OCI-LY7 (cell line): ENCODE results near the gene AP1M1. TPM values are rescaled to one million over a fixed set of nuclear protein-coding genes. Genes with fewer than 3 reads are reported as not detected.

Experiments used
- BruUV-seq: library from RNA; stranded (reverse); fragments of 400-500 nt; replicated peaks from 2 replicates; lab custom pipeline; 2021; lab: Mats Ljungman, UMichigan
- CTCF ChIA-PET: fragments of 300-600 bp; sonication (Branson Sonifier 250); formaldehyde crosslinking; loops from one replicate; lab custom pipeline; 2022; ENCODE audit warnings: antibody characterized with exemption; ENCODE audit not compliant: unreplicated experiment; lab: Charles Lee
- POLR2A ChIA-PET: fragments of 300-600 bp; sonication (Branson Sonifier 250); formaldehyde crosslinking; loops from one replicate; lab custom pipeline; 2022; ENCODE audit warnings: antibody characterized with exemption; lab: Charles Lee
- DNase-seq: peaks from one replicate; pipeline ENCODE4 v3.0.0-alpha.2; 2015; ENCODE audit warnings: low spot score
- H2AFZ ChIP-seq: fragments of 200-600 bp; sonication (generic), shearing (Covaris generic); 2 replicates; pipeline ENCODE4 v1.6.1; 2014; ENCODE audit warnings: mild to moderate bottlenecking, antibody characterized with exemption, low read length, moderate library complexity
- H3K27ac ChIP-seq: fragments of 200-600 bp; sonication (generic); 2 replicates; pipeline ENCODE4 v1.5.1; 2014; ENCODE audit warnings: mixed run types, low read depth, mild to moderate bottlenecking, moderate library complexity, low read length, inconsistent platforms; ENCODE audit not compliant: poor library complexity, severe bottlenecking
- H3K36me3 ChIP-seq: fragments of 200-600 bp; sonication (generic); 2 replicates; pipeline ENCODE4 v1.6.1; 2014; ENCODE audit warnings: mild to moderate bottlenecking, antibody characterized with exemption, low read length, moderate library complexity, mixed read lengths; ENCODE audit not compliant: insufficient read depth
- H3K4me1 ChIP-seq: fragments of 200-600 bp; sonication (generic); 2 replicates; pipeline ENCODE4 v1.5.1; 2014; ENCODE audit warnings: mild to moderate bottlenecking, low read length; ENCODE audit not compliant: insufficient read depth, poor library complexity, severe bottlenecking
- H3K4me2 ChIP-seq: fragments of 200-600 bp; sonication (generic); 2 replicates; pipeline ENCODE4 v1.6.1; 2014; ENCODE audit warnings: mild to moderate bottlenecking, low read length
- H3K4me3 ChIP-seq: fragments of 200-600 bp; sonication (generic); 2 replicates; pipeline ENCODE4 v1.5.1; 2014; ENCODE audit warnings: mild to moderate bottlenecking, low read depth, low read length; ENCODE audit not compliant: poor library complexity, severe bottlenecking
- H3K79me2 ChIP-seq: fragments of 200-600 bp; sonication (generic); 2 replicates; pipeline ENCODE4 v1.6.1; 2016; ENCODE audit warnings: low read depth, mild to moderate bottlenecking, low read length, moderate library complexity, mixed read lengths; ENCODE audit not compliant: insufficient read depth
- H3K9me2 ChIP-seq: fragments of 200-600 bp; sonication (generic); 2 replicates; pipeline ENCODE4 v1.6.1; 2016; ENCODE audit warnings: mild to moderate bottlenecking, low read length, mixed read lengths; ENCODE audit not compliant: insufficient read depth
- H3K9me3 ChIP-seq: fragments of 200-600 bp; sonication (generic); 2 replicates; pipeline ENCODE4 v1.6.1; 2014; ENCODE audit warnings: mild to moderate bottlenecking, mixed run types, low read length, mixed read lengths
- H4K20me1 ChIP-seq: fragments of 200-600 bp; sonication (generic); 2 replicates; pipeline ENCODE4 v1.6.1; 2014; ENCODE audit warnings: mild to moderate bottlenecking, antibody characterized with exemption, low read length, moderate library complexity, mixed read lengths; ENCODE audit not compliant: insufficient read depth
- EZH2phosphoT487 ChIP-seq: fragments of 200-600 bp; sonication (generic); IDR thresholded peaks from 2 replicates; pipeline ENCODE4 v1.6.1; 2018; ENCODE audit warnings: low read depth, borderline replicate concordance, mild to moderate bottlenecking, mixed run types, antibody characterized with exemption, low read length, moderate library complexity, mixed read lengths
- intact Hi-C: fragments of 100-400 bp; cut with micrococcal nuclease; formaldehyde crosslinking; loops from one replicate; pipeline ENCODE4 v1.10.0; 2022; ENCODE audit not compliant: unreplicated experiment
- total RNA-seq, 2 experiments: library from RNA; depleted of rRNA in 1 of 2; stranded (reverse); fragments of >200 nt in 1 of 2; shearing (Covaris generic) in 1 of 2; gene quantifications; 2 replicates each; pipeline ENCODE4 v1.2.3, GENCODE V29; 2014 to 2022
- TF ChIP-seq, protein P1 (sequence below): fragments of 200-600 bp; sonication (generic); conservative IDR thresholded peaks from 2 replicates; pipeline ENCODE4 v1.5.1; 2014; ENCODE audit warnings: mild to moderate bottlenecking, antibody characterized with exemption, low read length, moderate library complexity, mixed read lengths

AP1M1 gene
- total RNA-seq, 2 experiments from 2014 or later, result 92.9 to 94.6 TPM

DNA sequence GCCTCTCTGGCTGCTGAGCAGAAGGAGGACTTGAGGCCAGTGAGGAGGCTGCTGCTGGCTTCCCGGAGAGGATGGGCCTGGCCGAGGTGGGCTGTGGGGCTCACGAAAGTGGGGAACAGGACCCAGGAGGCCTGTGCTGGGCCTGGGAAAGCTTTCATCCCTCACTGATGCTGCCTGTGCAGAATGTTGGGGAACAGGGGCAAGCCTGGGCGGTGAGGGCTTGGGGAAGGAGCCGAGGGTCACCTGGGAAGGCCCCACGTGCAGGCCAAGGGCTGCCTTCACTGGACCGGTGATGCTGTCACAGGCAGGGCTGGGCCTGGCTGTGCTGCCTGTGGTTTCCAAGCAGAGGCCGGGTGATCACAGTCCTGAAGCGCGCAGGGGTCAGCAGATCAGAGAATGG is 9.4 kb downstream of the AP1M1 start:
- no peak for DNase-seq
- Histone ChIP-seq H3K4me2 (no peak overlapping the region), H3K79me2 (0 out of 2 replicates have a peak, but pooled peaks cover under 1% of the 10 kb centered on the region), H3K9me3 (no peaks in the 10 kb centered on the region), H2AFZ (no peak overlapping the region), H4K20me1 (no peaks in the 10 kb centered on the region), H3K27ac (no peak overlapping the region), H3K9me2 (no peaks in the 10 kb centered on the region), H3K36me3 (peaks cover 86% of the 10 kb centered on the region), H3K4me1 (no peaks in the 10 kb centered on the region), H3K4me3 (no peak overlapping the region)
- ChIA-PET CTCF (no interaction called here), POLR2A (no interaction called here)
- TF ChIP-seq EZH2phosphoT487, result no peak
- TF ChIP-seq, protein P1, sequence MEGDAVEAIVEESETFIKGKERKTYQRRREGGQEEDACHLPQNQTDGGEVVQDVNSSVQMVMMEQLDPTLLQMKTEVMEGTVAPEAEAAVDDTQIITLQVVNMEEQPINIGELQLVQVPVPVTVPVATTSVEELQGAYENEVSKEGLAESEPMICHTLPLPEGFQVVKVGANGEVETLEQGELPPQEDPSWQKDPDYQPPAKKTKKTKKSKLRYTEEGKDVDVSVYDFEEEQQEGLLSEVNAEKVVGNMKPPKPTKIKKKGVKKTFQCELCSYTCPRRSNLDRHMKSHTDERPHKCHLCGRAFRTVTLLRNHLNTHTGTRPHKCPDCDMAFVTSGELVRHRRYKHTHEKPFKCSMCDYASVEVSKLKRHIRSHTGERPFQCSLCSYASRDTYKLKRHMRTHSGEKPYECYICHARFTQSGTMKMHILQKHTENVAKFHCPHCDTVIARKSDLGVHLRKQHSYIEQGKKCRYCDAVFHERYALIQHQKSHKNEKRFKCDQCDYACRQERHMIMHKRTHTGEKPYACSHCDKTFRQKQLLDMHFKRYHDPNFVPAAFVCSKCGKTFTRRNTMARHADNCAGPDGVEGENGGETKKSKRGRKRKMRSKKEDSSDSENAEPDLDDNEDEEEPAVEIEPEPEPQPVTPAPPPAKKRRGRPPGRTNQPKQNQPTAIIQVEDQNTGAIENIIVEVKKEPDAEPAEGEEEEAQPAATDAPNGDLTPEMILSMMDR, result no peak
- intact Hi-C loops, result no loop called here
- no TSS peak for BruUV-seq

DNA sequence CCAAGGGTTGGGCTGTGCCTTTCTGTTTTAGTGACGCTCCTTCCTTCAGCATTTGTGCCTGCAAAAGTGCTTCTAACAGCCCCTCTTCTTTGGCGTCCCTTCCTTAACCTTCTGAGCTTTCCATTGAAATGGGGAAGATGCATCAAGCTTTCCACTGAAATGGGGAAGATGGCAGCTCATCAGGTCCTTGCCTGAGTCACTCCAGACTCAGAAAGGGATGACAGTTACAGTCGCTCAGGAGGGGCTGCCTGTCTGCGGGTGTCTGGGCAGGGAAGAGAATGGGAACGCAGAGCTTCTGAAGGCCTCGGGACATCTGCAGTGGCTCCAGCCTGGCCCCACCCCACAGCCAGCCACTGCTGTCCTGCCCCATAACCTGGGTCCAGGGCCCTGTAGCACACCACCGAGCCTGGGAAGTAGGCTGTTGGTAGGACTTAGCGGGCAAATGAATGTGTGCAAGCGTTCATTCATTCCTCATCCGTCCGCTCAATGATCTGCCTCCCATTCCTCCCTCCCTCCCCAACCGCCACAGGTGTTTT is 9.8 kb downstream of the AP1M1 start:
- no peak overlapping the region for H3K4me2 ChIP-seq
- H3K4me1 ChIP-seq, result no peaks in the 10 kb centered on the region
- BruUV-seq, result no TSS peak
- H4K20me1 ChIP-seq, result no peaks in the 10 kb centered on the region
- peaks cover 86% of the 10 kb centered on the region for H3K36me3 ChIP-seq
- POLR2A ChIA-PET, result no interaction called here
- CTCF ChIA-PET, result no interaction called here
- no peaks in the 10 kb centered on the region for H3K9me2 ChIP-seq
- no peak for DNase-seq
- intact Hi-C loops, result no loop called here
- H3K9me3 ChIP-seq, result no peaks in the 10 kb centered on the region
- no peak for TF ChIP-seq EZH2phosphoT487
- TF ChIP-seq, protein P1, result no peak
- H3K4me3 ChIP-seq, result no peak overlapping the region
- H3K27ac ChIP-seq, result no peak overlapping the region
- peaks cover 5% of the 10 kb centered on the region; the same call in 1 of the 2 replicates for H3K79me2 ChIP-seq
- H2AFZ ChIP-seq, result no peak overlapping the region

GRCh38 chr19:16208064-16208759 is 10.5 kb downstream of the AP1M1 start:
- BruUV-seq, result no TSS peak
- POLR2A ChIA-PET, result no interaction called here
- intact Hi-C loops, result no loop called here
- no peak for TF ChIP-seq EZH2phosphoT487
- TF ChIP-seq, protein P1, result no peak
- no peak overlapping the region for H3K4me3 ChIP-seq
- peaks cover 12% of the 10 kb centered on the region for H3K79me2 ChIP-seq
- no peak overlapping the region for H3K27ac ChIP-seq
- H2AFZ ChIP-seq, result no peak overlapping the region
- H3K36me3 ChIP-seq, result peaks cover 86% of the 10 kb centered on the region
- no peak overlapping the region for H3K4me2 ChIP-seq
- no peaks in the 10 kb centered on the region for H3K4me1 ChIP-seq
- H4K20me1 ChIP-seq, result no peaks in the 10 kb centered on the region
- no peak for DNase-seq
- H3K9me2 ChIP-seq, result no peaks in the 10 kb centered on the region
- no peaks in the 10 kb centered on the region for H3K9me3 ChIP-seq
- CTCF ChIA-PET, result no interaction called here
